ENCODE results near the gene KIAA0040. TPM values are rescaled to one million over a fixed set of nuclear protein-coding genes. Genes with fewer than 3 reads are reported as not detected.

Gene KIAA0040
- total RNA-seq, 1 experiment from 2014 or later, result 5.0 TPM

- H2BK15ac ChIP-seq (ENCODE audit: low read depth, low read length), result no peak overlapping the region
- Mint-ChIP-seq H3K27ac (no peak overlapping the region), H3K4me1 (no peaks in the 10 kb centered on the region), H3K9me3 (peaks cover 5 to 7% of the 10 kb centered on the region in 2 experiments; a peak in 4 of 5 replicates), H3K4me3 (no peak overlapping the region), H3K36me3 (ENCODE audit: insufficient read depth in 1 of 3, low read depth in 3 of 3) (no peaks in the 10 kb centered on the region), H3K27me3 (ENCODE audit: low read depth) (0 out of 2 replicates have a peak, but pooled peaks cover 2% of the 10 kb centered on the region)
- no peaks in the 10 kb centered on the region for H3K79me1 ChIP-seq (ENCODE audit: insufficient read depth, low read depth, low read length, poor library complexity, severe bottlenecking)
- H2AFZ ChIP-seq (ENCODE audit: low read length), result no peak overlapping the region
- no peak overlapping the region for H3K4me2 ChIP-seq (ENCODE audit: insufficient read depth, insufficient read length, low read length)
- H3K27me3 ChIP-seq (ENCODE audit: insufficient read depth, low read length), result no peaks in the 10 kb centered on the region
- H2BK12ac ChIP-seq (ENCODE audit: insufficient read length, low read depth, low read length), result no peak overlapping the region
- no peaks in the 10 kb centered on the region for H3K4me1 ChIP-seq (ENCODE audit: insufficient read depth, low read length)
- H4K5ac ChIP-seq (ENCODE audit: insufficient read length, low read depth, low read length), result no peak overlapping the region
- no peak overlapping the region for H3K9ac ChIP-seq (ENCODE audit: extremely low read depth, insufficient read length, low read length)
- no peak overlapping the region for H2BK20ac ChIP-seq (ENCODE audit: low read depth, low read length, poor library complexity, severe bottlenecking)
- H3K23ac ChIP-seq (ENCODE audit: insufficient read length, low read depth, low read length), result no peak overlapping the region
- H4K91ac ChIP-seq (ENCODE audit: insufficient read length, low read depth, low read length), result no peak overlapping the region
- DNase-seq, result no peak
- no peaks in the 10 kb centered on the region for H4K20me1 ChIP-seq (ENCODE audit: control insufficient read depth, insufficient read depth, insufficient read length)
- no peak overlapping the region for H3K14ac ChIP-seq (ENCODE audit: insufficient read depth, low read length)
- no peak overlapping the region for H3K18ac ChIP-seq (ENCODE audit: insufficient read length, low read depth, low read length)
- WGBS (ENCODE audit: extremely low coverage, insufficient read length, low lambda C conversion rate), result no CpG with 5 or more reads among the region's 6 CpGs
- TF ChIP-seq CTCF (conservative IDR thresholded peaks at IDR 0.05), result no peak
- H3T11ph ChIP-seq (ENCODE audit: low read length), result no peak overlapping the region
- no peak overlapping the region for H4K8ac ChIP-seq (replicated peaks; ENCODE audit: insufficient read length, low read depth, low read length)
- no peak overlapping the region for H2BK120ac ChIP-seq (ENCODE audit: low read depth, low read length, poor library complexity, severe bottlenecking)
- H2BK5ac ChIP-seq (ENCODE audit: insufficient read length, low read length), result no peak overlapping the region
- H3K79me2 ChIP-seq (ENCODE audit: insufficient read depth, low read length), result no peaks in the 10 kb centered on the region
- no peaks in the 10 kb centered on the region for H3K23me2 ChIP-seq (ENCODE audit: insufficient read length, low read depth, low read length, poor library complexity, severe bottlenecking)
- H2AK5ac ChIP-seq (ENCODE audit: insufficient read length, low read length), result no peak overlapping the region
- H3K4ac ChIP-seq (ENCODE audit: low read depth, low read length), result no peak overlapping the region
- H3K9me3 ChIP-seq (ENCODE audit: control insufficient read depth, low read depth, low read length), result no peaks in the 10 kb centered on the region
- no peak overlapping the region for H3K56ac ChIP-seq (ENCODE audit: insufficient read length, low read depth, low read length)
- no peak overlapping the region for H3K27ac ChIP-seq (ENCODE audit: insufficient read length, low read depth, low read length)
Measured at GRCh38 chr1:175208773-175209492, 16.4 kb upstream of the KIAA0040 start.

All from H9 (cell line).